B cell (primary cell): Measurements from ENCODE around the gene KCNJ10. TPM values are rescaled to one million over a fixed set of nuclear protein-coding genes. Genes with fewer than 3 reads are reported as not detected.

ENCODE experiments used
- ATAC-seq: fragments of 200-7000 bp; cut with Tn5 transposase; one replicate; pipeline ENCODE4 v1.10.0; 2021; ENCODE audit warnings: low read depth, mild to moderate bottlenecking, moderate number of reproducible peaks, moderate library complexity
- CTCF ChIA-PET: fragments of 350-600 bp; sonication (Branson Sonifier 250); formaldehyde crosslinking; loops from one replicate; lab custom pipeline; 2021; ENCODE audit warnings: antibody characterized with exemption, inconsistent platforms; lab: Charles Lee
- POLR2A ChIA-PET: fragments of 350-600 bp; sonication (Branson Sonifier 250); formaldehyde crosslinking; loops from one replicate; lab custom pipeline; 2021; ENCODE audit warnings: antibody characterized with exemption; lab: Charles Lee
- DNase-seq: peaks from one replicate; pipeline ENCODE4 v3.0.0; 2013
- H2AFZ ChIP-seq: 2 replicates; pipeline ENCODE4 v1.6.1; 2012; ENCODE audit warnings: mild to moderate bottlenecking, low read depth, low read length; ENCODE audit not compliant: insufficient read depth, poor library complexity, severe bottlenecking
- H3K27ac ChIP-seq, 2 donors: 1 replicate in 1 of 2; 2 replicates in 1 of 2; pipeline ENCODE4 v1.5.1; 2012 to 2013; ENCODE audit warnings: low read length in 2 of 2, mild to moderate bottlenecking in 2 of 2, moderate library complexity in 1 of 2
- H3K27me3 ChIP-seq, 4 experiments: fragments of 200-600 bp in 1 of 4; sonication (generic) in 1 of 4; replicated peaks in 1 of 4; 1 replicate in 2 of 4; 2 replicates in 2 of 4; pipeline versions ENCODE4 v1.6.1 to v1.7.0; 2013 to 2016; ENCODE audit warnings: low read length in 3 of 4, mild to moderate bottlenecking in 2 of 4, mixed read lengths in 1 of 4, moderate library complexity in 1 of 4; ENCODE audit not compliant: insufficient read depth in 4 of 4, control insufficient read depth in 3 of 4; ENCODE audit errors: control extremely low read depth in 1 of 4
- H3K36me3 ChIP-seq, 2 experiments: replicated peaks in 1 of 2; 1 replicate in 1 of 2; 2 replicates in 1 of 2; pipeline versions ENCODE4 v1.6.1 to v1.7.1; 2013; ENCODE audit warnings: low read length in 1 of 2; ENCODE audit not compliant: insufficient read depth in 2 of 2, control insufficient read depth in 1 of 2; ENCODE audit errors: control extremely low read depth in 1 of 2, extremely low read depth in 1 of 2
- H3K4me1 ChIP-seq, 2 donors: fragments of 200-600 bp in 1 of 2; sonication (generic) in 1 of 2; 1 replicate in 1 of 2; 2 replicates in 1 of 2; pipeline versions ENCODE4 v1.5.1 to v1.6.1; 2013 to 2017; ENCODE audit warnings: low read length in 2 of 2; ENCODE audit not compliant: control insufficient read depth in 2 of 2, insufficient read depth in 2 of 2
- H3K4me2 ChIP-seq: replicated peaks from 2 replicates; pipeline ENCODE3; 2012; ENCODE audit warnings: mild to moderate bottlenecking, low read depth, low read length; ENCODE audit not compliant: poor library complexity, severe bottlenecking
- H3K4me3 ChIP-seq, 5 experiments: fragments of 200-600 bp in 1 of 5; sonication (generic) in 1 of 5; 1 replicate in 3 of 5; 2 replicates in 2 of 5; pipeline versions ENCODE4 v1.5.1 to v1.7.0; 2011 to 2016; ENCODE audit warnings: low read length in 4 of 5, mild to moderate bottlenecking in 4 of 5, low read depth in 2 of 5, control low read depth in 1 of 5, moderate library complexity in 1 of 5; ENCODE audit not compliant: insufficient read depth in 1 of 5; ENCODE audit errors: control extremely low read depth in 1 of 5, extremely low read depth in 1 of 5
- H3K79me2 ChIP-seq: fragments of 200-600 bp; sonication (generic); one replicate; pipeline ENCODE4 v1.6.0; 2016; ENCODE audit warnings: low read length; ENCODE audit not compliant: control insufficient read depth, insufficient read depth
- H3K9ac ChIP-seq: fragments of 200-600 bp; sonication (generic); 2 replicates; pipeline ENCODE4 v1.6.1; 2017; ENCODE audit warnings: mild to moderate bottlenecking, low read length, moderate library complexity
- H3K9me3 ChIP-seq, 3 donors: one replicate each; pipeline versions ENCODE4 v1.6.1 to v1.7.1; 2013; ENCODE audit warnings: low read length in 2 of 3; ENCODE audit not compliant: control insufficient read depth in 2 of 3, insufficient read depth in 1 of 3; ENCODE audit errors: control extremely low read depth in 1 of 3
- H4K20me1 ChIP-seq: 2 replicates; pipeline ENCODE4 v1.6.0; 2012; ENCODE audit warnings: mild to moderate bottlenecking, low read length; ENCODE audit not compliant: insufficient read depth, control insufficient read depth, poor library complexity, severe bottlenecking
- H3K27ac Mint-ChIP-seq: one replicate; pipeline ENCODE4 v1.8.0; 2021; ENCODE audit warnings: mixed read lengths
- H3K27me3 Mint-ChIP-seq: one replicate; pipeline ENCODE4 v1.8.0; 2021; ENCODE audit warnings: mixed read lengths
- H3K4me1 Mint-ChIP-seq: one replicate; pipeline ENCODE4 v1.8.0; 2021; ENCODE audit warnings: mixed read lengths
- H3K4me3 Mint-ChIP-seq: one replicate; pipeline ENCODE4 v1.8.0; 2021; ENCODE audit warnings: mixed read lengths
- H3K9me3 Mint-ChIP-seq: one replicate; pipeline ENCODE4 v1.8.0; 2022; ENCODE audit warnings: mixed read lengths; ENCODE audit not compliant: insufficient read depth
- CTCF ChIP-seq: fragments of 200-600 bp; IDR thresholded peaks from one replicate; pipeline ENCODE4 v1.8.0; 2022; ENCODE audit warnings: antibody characterized with exemption, mild to moderate bottlenecking
- EZH2 ChIP-seq: IDR thresholded peaks from 2 replicates; pipeline ENCODE4 v1.6.1; 2012; ENCODE audit warnings: borderline replicate concordance, low read depth, mild to moderate bottlenecking, moderate library complexity, low read length; ENCODE audit not compliant: insufficient read depth, poor library complexity, severe bottlenecking
- WGBS: methylation state at CpG from one replicate; pipeline ENCODE4 v1.1.5; 2013; ENCODE audit warnings: missing lambda C conversion rate; ENCODE audit not compliant: insufficient coverage; 5-methylcytosine and 5-hydroxymethylcytosine counted together
- intact Hi-C: fragments of 100-400 bp; cut with micrococcal nuclease; formaldehyde crosslinking; loops from one replicate; pipeline ENCODE4 v1.10.0; 2022
- polyA plus RNA-seq: library from polyadenylated mRNA; depleted of rRNA; stranded (reverse); fragments of >200 nt; gene quantifications from 2 replicates; pipeline ENCODE4 v1.2.3, GENCODE V29; 2012
- total RNA-seq, 2 donors: library from RNA; stranded (reverse); fragments of 120-200 nt in 1 of 2; gene quantifications; 1 replicate in 1 of 2; 2 replicates in 1 of 2; pipeline versions ENCODE4 v1.2.3 to v1.2.4, GENCODE V29; 2013 to 2022

KCNJ10 gene
- total and polyA plus RNA-seq, 2 donors (not counting 1 experiment from before 2014, with no cell fraction given), result not detected

DNA sequence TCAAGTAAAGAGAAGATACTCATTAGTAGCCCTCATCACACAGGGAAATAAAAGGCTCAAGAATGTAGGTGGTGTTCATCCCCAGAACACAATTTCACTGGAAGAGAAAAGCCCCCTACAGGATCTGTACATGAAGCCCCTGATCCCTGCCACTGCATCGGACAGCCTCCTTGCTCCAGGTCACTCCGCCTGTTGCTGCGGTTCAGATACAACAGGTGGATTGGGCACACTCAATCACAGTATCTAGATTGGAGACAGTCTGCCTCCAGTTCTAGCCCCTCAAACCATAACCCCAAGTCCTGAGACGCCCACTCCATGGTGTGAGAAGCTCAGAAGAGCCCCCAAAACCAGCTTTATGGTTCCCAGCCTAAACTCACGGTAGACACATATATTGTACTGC is 117.0 kb downstream of the KCNJ10 start:
- DNase-seq, result no peak
- no peaks in the 10 kb centered on the region for H3K36me3 ChIP-seq
- Mint-ChIP-seq H3K4me1 (no peaks in the 10 kb centered on the region), H3K27me3 (peaks cover 39% of the 10 kb centered on the region), H3K9me3 (no peaks in the 10 kb centered on the region), H3K4me3 (no peak overlapping the region), H3K27ac (no peak overlapping the region)
- no peak overlapping the region for H3K9ac ChIP-seq
- peaks cover 0 to 21% (median 6%) of the 10 kb centered on the region in 4 experiments for H3K27me3 ChIP-seq
- H3K4me1 ChIP-seq, result no peaks in the 10 kb centered on the region
- H3K4me3 ChIP-seq, result no peak overlapping the region
- CTCF ChIA-PET, result interaction anchor here (1.1 to 2.2 kb wide), 3 partner anchors 54 to 131 kb away, joined by 3 to 8 read pairs (median 3); no protein-coding TSS in a partner anchor
- intact Hi-C loops, result no loop called here
- no peak overlapping the region for H2AFZ ChIP-seq
- 93% methylated on average over 4 of the region's 5 CpGs for WGBS
- H3K27ac ChIP-seq, result no peak overlapping the region
- H4K20me1 ChIP-seq, result no peaks in the 10 kb centered on the region
- no peaks in the 10 kb centered on the region for H3K79me2 ChIP-seq
- TF ChIP-seq CTCF (no peak), EZH2 (no peak)
- no peak for ATAC-seq
- H3K4me2 ChIP-seq, result no peak overlapping the region
- H3K9me3 ChIP-seq, result no peaks in the 10 kb centered on the region
- POLR2A ChIA-PET, result no interaction called here

GRCh38 chr1:159951551-159951950 is 118.4 kb downstream of the KCNJ10 start:
- Histone ChIP-seq H3K36me3 (no peaks in the 10 kb centered on the region), H3K27ac (no peak overlapping the region), H3K9ac (no peak overlapping the region), H3K79me2 (no peaks in the 10 kb centered on the region), H2AFZ (no peak overlapping the region), H3K4me1 (no peaks in the 10 kb centered on the region), H4K20me1 (no peaks in the 10 kb centered on the region), H3K27me3 (peaks cover 0 to 26% (median 6%) of the 10 kb centered on the region in 4 experiments), H3K4me2 (no peak overlapping the region), H3K4me3 (no peak overlapping the region), H3K9me3 (no peaks in the 10 kb centered on the region)
- Mint-ChIP-seq H3K9me3 (no peaks in the 10 kb centered on the region), H3K4me1 (no peaks in the 10 kb centered on the region), H3K27me3 (peaks cover 45% of the 10 kb centered on the region), H3K27ac (no peak overlapping the region), H3K4me3 (no peak overlapping the region)
- intact Hi-C loops, result no loop called here
- ATAC-seq (no peak), DNase-seq (no peak)
- TF ChIP-seq CTCF, result no peak
- TF ChIP-seq EZH2, result no peak
- ChIA-PET CTCF (interaction anchor here (1.0 to 2.2 kb wide), 2 partner anchors 15 to 55 kb away, joined by 3 to 8 read pairs; no protein-coding TSS in a partner anchor), POLR2A (no interaction called here)
- WGBS, result 69% methylated on average over 1 of the region's 1 CpG
